CD4-positive, alpha-beta T cell (primary cell): Measurements from ENCODE around the gene CDC25B. TPM values are rescaled to one million over a fixed set of nuclear protein-coding genes. Genes with fewer than 3 reads are reported as not detected.

Experiments
- ATAC-seq: fragments of 200-7000 bp; cut with Tn5 transposase; one replicate; pipeline ENCODE4 v1.10.0; 2022; ENCODE audit warnings: mild to moderate bottlenecking; ENCODE audit not compliant: poor library complexity
- CTCF ChIA-PET: fragments of 350-600 bp; sonication (Branson Sonifier 250); formaldehyde crosslinking; loops from one replicate; lab custom pipeline; 2021; ENCODE audit warnings: antibody characterized with exemption, inconsistent platforms; lab: Charles Lee
- POLR2A ChIA-PET: fragments of 350-600 bp; sonication (Branson Sonifier 250); formaldehyde crosslinking; loops from one replicate; lab custom pipeline; 2021; ENCODE audit warnings: antibody characterized with exemption, inconsistent platforms; lab: Charles Lee
- DNase-seq, 14 experiments: peaks; one replicate each; pipeline ENCODE4 v3.0.0-alpha.2; 2013 to 2020; ENCODE audit warnings: mixed read lengths in 2 of 14
- H3K27ac ChIP-seq, 2 donors: one replicate each; pipeline versions ENCODE4 v1.5.1 to v1.7.0; 2013; ENCODE audit warnings: low read length in 2 of 2, low read depth in 1 of 2, mild to moderate bottlenecking in 1 of 2
- H3K27me3 ChIP-seq, 2 experiments: 1 replicate in 1 of 2; 2 replicates in 1 of 2; pipeline versions ENCODE4 v1.6.1 to v1.7.0; 2013; ENCODE audit warnings: low read length in 2 of 2, control low read depth in 1 of 2, mild to moderate bottlenecking in 1 of 2, moderate library complexity in 1 of 2; ENCODE audit not compliant: insufficient read depth in 2 of 2, control insufficient read depth in 1 of 2
- H3K36me3 ChIP-seq: one replicate; pipeline ENCODE4 v1.6.1; 2013; ENCODE audit warnings: low read length, control low read depth; ENCODE audit not compliant: insufficient read depth
- H3K4me1 ChIP-seq: one replicate; pipeline ENCODE4 v1.6.1; 2013; ENCODE audit warnings: low read length, control low read depth; ENCODE audit not compliant: insufficient read depth
- H3K4me3 ChIP-seq: one replicate; pipeline ENCODE4 v1.5.1; 2013; ENCODE audit warnings: mild to moderate bottlenecking, low read length, moderate library complexity
- H3K9me3 ChIP-seq, 2 experiments: 1 replicate in 1 of 2; 2 replicates in 1 of 2; pipeline versions ENCODE4 v1.6.1 to v1.7.0; 2013; ENCODE audit warnings: low read length in 2 of 2, mild to moderate bottlenecking in 2 of 2, control low read depth in 1 of 2, moderate library complexity in 1 of 2; ENCODE audit not compliant: control insufficient read depth in 1 of 2, insufficient read depth in 1 of 2
- H3K27ac Mint-ChIP-seq: one replicate; pipeline ENCODE4 v1.8.0; 2020; ENCODE audit warnings: mixed read lengths
- H3K27me3 Mint-ChIP-seq: one replicate; pipeline ENCODE4 v1.8.0; 2021; ENCODE audit warnings: mixed read lengths
- H3K36me3 Mint-ChIP-seq: one replicate; pipeline ENCODE4 v1.8.0; 2021; ENCODE audit warnings: low read depth, mixed read lengths
- H3K4me1 Mint-ChIP-seq: one replicate; pipeline ENCODE4 v1.8.0; 2021; ENCODE audit warnings: low read depth, mixed read lengths
- H3K4me3 Mint-ChIP-seq: one replicate; pipeline ENCODE4 v1.8.0; 2020; ENCODE audit warnings: mild to moderate bottlenecking, mixed read lengths
- H3K9me3 Mint-ChIP-seq: one replicate; pipeline ENCODE4 v1.8.0; 2020; ENCODE audit warnings: mixed read lengths
- CTCF ChIP-seq: fragments of 200-600 bp; IDR thresholded peaks from one replicate; pipeline ENCODE4 v1.8.0; 2022; ENCODE audit warnings: antibody characterized with exemption, mild to moderate bottlenecking
- intact Hi-C, 2 experiments: fragments of 100-400 bp; cut with DNase I in 1 of 2; cut with micrococcal nuclease in 1 of 2; formaldehyde crosslinking; loops; one replicate each; pipeline versions ENCODE4 v1.15.1 to v1.9.0; 2023 to 2025; cut with DNase I, micrococcal nuclease
- total RNA-seq, 174 experiments: library from RNA in 2 of 174; stranded (reverse) in 2 of 174; gene quantifications; one replicate each; pipeline ENCODE4 v1.2.3 and lab custom pipeline; 2021 to 2026

CDC25B gene
- total RNA-seq, 2 experiments from 2014 or later = 144 TPM

DNA sequence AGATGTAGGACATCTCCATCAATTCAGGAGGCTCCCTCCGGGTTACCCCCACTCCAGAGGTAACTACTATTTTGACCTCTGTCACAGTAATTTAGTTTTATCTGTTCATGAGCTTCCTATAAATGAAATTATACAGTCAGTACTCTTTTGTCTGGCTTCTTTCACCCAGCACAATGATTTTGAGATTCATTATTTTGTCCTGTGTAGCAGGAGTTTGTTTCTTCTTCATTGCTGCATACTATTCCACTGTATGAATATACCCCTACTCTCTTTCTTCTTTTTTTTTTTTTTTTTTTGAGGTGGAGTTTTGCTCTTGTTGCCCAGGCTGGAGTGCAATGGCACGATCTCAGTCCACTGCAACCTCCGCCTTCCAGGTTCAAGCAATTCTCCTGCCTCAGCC is 12.4 kb downstream of the CDC25B start:
- ATAC-seq (no peak), DNase-seq (no peak)
- Mint-ChIP-seq H3K4me1 (peaks cover 83% of the 10 kb centered on the region), H3K27me3 (no peaks in the 10 kb centered on the region), H3K9me3 (no peaks in the 10 kb centered on the region), H3K36me3 (peaks cover 40% of the 10 kb centered on the region), H3K27ac (peak overlapping the region; percentile 81), H3K4me3 (peak overlapping the region; percentile 38)
- Histone ChIP-seq H3K4me1 (peaks cover 86% of the 10 kb centered on the region), H3K27ac (peak overlapping the region in 1 of 2 donors; percentile 18), H3K27me3 (no peaks in the 10 kb centered on the region), H3K9me3 (no peaks in the 10 kb centered on the region), H3K4me3 (no peak overlapping the region), H3K36me3 (peaks cover 29% of the 10 kb centered on the region)
- intact Hi-C loops = no loop called here
- ChIA-PET POLR2A (no interaction called here), CTCF (interaction anchor here (1.0 kb wide), 1 partner anchor 12 kb away, joined by 6 read pairs; the partner anchor contains the start of gene AP5S1)
- TF ChIP-seq CTCF = no peak

GRCh38 chr20:3811467-3812258 is 15.6 kb downstream of the CDC25B start:
- peak overlapping the region; percentile 82 to 97 for H3K27ac ChIP-seq
- no peaks in the 10 kb centered on the region for H3K27me3 Mint-ChIP-seq

More at GRCh38 chr20:3811467-3812258, 15.6 kb downstream of the CDC25B start:
- Histone ChIP-seq H3K4me1 (peaks cover 90% of the 10 kb centered on the region), H3K4me3 (peak overlapping the region; percentile 57), H3K27me3 (no peaks in the 10 kb centered on the region), H3K36me3 (no peaks in the 10 kb centered on the region), H3K9me3 (no peaks in the 10 kb centered on the region)
- intact Hi-C loops = loop anchor here (1.0 to 5.0 kb wide), 3 partner anchors 9 to 44 kb away; partner anchors contain the start of genes ADISSP (in 1 of the 2) and AP5S1 (in 1 of the 2)
- H3K27ac Mint-ChIP-seq = peak overlapping the region; percentile 98
- DNase-seq (peak; percentile 80 to 98 (median 96)), ATAC-seq (peak; percentile 91)
- CTCF ChIA-PET = interaction anchor here (1.3 to 2.3 kb wide), 3 partner anchors 9 to 44 kb away, joined by 4 to 22 read pairs (median 5); partner anchors contain the start of genes ADISSP, AP5S1 and CDC25B
- POLR2A ChIA-PET = interaction anchor here (0.8 to 6.6 kb wide), 10 partner anchors 9 to 226 kb away, joined by 3 to 89 read pairs (median 21); partner anchors contain the start of genes ADISSP, AP5S1, CDC25B and CENPB
- peaks cover 10% of the 10 kb centered on the region for H3K36me3 Mint-ChIP-seq
- TF ChIP-seq CTCF = no peak
- no peaks in the 10 kb centered on the region for H3K9me3 Mint-ChIP-seq
- peaks cover 81% of the 10 kb centered on the region for H3K4me1 Mint-ChIP-seq
- H3K4me3 Mint-ChIP-seq = peak overlapping the region; percentile 77
